VCaP (cell line): Measurements from ENCODE around the gene FAM161A.
A peak's percentile ranks its signal among the peaks of the same experiment; 100 is the strongest.

Source experiments
- H3K27ac ChIP-seq: fragments of 450-650 bp; 2 replicates; pipeline ENCODE4 v1.5.1; 2017
- TF ChIP-seq, protein P1 (sequence below): fragments of 450-650 bp; conservative IDR thresholded peaks from 2 replicates; pipeline ENCODE4 v1.5.1; 2017; ENCODE audit warnings: mild to moderate bottlenecking, moderate library complexity

FAM161A gene

DNA sequence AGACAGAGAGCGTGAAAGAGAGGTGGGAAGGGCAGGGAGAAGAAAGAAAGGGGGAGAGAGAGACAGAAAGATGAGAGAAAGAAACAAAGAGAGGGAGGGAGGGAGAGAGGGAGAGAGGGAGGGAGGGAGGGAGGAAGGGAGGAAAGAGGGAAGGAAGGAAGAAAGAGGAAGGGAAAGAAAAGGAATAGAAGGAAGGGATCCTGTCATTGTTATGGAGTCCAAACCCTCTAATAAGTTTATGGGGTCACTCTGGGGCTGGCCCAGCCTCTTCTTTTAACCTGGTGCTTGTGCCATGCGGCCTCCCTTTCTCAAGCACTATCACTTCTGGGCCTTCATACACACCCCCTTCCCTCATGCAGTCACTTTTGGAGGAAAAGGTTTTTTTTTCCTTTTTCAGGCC lies 58.5 kb downstream of the FAM161A start:
- H3K27ac ChIP-seq, result no peak overlapping the region
- TF ChIP-seq, protein P1, sequence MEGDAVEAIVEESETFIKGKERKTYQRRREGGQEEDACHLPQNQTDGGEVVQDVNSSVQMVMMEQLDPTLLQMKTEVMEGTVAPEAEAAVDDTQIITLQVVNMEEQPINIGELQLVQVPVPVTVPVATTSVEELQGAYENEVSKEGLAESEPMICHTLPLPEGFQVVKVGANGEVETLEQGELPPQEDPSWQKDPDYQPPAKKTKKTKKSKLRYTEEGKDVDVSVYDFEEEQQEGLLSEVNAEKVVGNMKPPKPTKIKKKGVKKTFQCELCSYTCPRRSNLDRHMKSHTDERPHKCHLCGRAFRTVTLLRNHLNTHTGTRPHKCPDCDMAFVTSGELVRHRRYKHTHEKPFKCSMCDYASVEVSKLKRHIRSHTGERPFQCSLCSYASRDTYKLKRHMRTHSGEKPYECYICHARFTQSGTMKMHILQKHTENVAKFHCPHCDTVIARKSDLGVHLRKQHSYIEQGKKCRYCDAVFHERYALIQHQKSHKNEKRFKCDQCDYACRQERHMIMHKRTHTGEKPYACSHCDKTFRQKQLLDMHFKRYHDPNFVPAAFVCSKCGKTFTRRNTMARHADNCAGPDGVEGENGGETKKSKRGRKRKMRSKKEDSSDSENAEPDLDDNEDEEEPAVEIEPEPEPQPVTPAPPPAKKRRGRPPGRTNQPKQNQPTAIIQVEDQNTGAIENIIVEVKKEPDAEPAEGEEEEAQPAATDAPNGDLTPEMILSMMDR, result no peak

DNA sequence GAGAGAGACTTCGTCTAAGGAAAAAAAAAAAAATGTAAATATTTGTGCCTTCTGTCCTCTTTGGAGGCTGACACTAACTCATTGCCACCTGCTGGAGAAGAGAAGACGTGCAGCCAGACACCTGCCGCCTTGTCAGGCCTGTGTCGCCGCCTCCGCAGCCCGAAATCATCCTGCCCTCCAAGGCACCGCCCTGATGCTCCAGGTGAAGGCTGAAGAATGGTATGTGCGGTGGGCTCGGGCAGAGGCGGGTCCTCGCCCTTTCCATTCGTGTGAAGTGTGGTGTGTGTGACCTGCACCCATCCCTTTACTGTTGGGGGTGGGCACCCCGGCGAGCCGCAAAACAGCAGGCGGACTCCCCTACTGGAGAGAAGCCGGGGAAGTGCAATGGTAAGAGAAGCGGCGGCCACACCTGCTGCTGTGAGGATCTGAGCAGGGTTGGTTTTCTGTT lies 60.4 kb downstream of the FAM161A start:
- no peak overlapping the region; the same call in 1 of the 2 replicates for H3K27ac ChIP-seq
- TF ChIP-seq, protein P1, result peak; percentile 76

DNA sequence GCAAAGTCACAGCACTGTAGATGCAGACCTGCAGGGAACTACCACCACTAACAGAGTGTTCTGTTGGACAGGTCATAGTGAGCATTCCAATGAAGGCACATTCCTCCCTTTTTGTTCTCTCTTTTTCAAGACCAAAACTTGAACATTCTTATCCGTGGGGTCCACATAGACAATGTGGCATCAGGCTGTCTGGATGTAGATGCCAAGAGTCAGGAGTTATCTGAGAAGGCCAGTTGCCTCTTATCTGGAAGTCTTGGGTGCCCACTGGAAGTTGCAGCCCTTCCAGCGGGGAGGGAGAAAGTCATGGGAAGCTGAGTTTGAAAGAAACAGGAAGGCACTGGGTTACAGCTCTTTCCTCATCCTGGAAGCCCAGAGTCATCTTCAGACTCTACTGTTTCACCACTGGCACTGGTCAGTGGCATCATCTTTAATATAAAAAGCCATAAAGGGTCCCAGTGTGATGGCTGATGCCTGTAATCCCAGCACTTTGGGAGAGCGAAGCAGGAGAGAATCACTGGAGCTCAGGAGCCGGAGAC lies 61.4 kb downstream of the FAM161A start:
- no peak overlapping the region for H3K27ac ChIP-seq
- TF ChIP-seq, protein P1, result no peak

GRCh38 chr2:61789807-61790602 lies 63.9 kb downstream of the FAM161A start:
- H3K27ac ChIP-seq, result no peak overlapping the region
- TF ChIP-seq, protein P1, result no peak

DNA sequence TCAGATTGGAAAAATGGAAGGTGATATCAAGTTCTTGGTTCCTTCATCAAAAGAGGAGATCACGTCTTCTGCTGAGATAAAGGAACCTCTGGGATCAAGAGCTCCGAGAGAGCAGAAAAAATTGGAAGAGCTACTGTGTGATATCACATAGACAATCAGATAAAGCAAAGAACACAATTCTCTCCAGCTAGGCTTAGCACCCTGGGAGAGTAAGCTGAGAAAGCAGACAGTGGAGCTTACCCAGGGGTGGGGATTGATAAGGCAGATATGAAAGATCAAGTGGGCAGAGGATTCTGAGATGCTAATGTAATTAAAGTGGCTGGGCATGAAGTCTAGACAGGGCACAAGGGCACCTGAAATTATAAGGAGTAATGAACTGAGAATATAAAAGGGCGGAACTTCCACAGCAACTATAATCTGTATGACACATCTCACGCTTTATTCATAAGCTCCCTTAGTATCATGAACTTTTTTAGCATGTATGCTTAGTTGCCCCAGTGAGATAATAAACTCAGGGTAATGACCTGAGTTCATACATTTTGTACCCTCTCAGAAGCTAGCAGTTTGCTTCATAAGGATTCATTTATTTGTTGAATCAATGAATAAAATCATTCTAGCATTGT lies 65.8 kb downstream of the FAM161A start:
- H3K27ac ChIP-seq, result no peak overlapping the region
- TF ChIP-seq, protein P1, result no peak

GRCh38 chr2:61786876-61787275 lies 67.0 kb downstream of the FAM161A start:
- TF ChIP-seq, protein P1, result no peak
- H3K27ac ChIP-seq, result no peak overlapping the region

DNA sequence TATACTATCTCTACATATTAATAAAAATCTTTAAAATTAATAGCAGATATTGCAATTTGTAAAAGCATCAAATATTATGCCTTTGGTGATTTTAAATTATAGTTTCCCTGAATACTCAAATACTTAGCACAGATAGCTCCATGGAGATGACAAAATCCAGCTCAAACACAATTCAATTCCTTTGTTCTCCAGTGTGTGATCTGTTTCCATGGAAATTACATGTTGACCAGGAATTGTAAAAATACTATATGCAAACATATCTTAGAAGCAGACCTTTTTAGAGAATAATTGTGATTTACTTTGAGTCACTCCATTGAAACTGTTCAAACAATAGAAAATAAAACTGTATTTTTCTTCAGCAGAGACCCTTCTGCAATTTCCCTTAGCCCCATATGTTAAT lies 68.3 kb downstream of the FAM161A start:
- TF ChIP-seq, protein P1, result no peak
- H3K27ac ChIP-seq, result no peak overlapping the region
